ENCODE measurements around the gene SOAT1.

DNA sequence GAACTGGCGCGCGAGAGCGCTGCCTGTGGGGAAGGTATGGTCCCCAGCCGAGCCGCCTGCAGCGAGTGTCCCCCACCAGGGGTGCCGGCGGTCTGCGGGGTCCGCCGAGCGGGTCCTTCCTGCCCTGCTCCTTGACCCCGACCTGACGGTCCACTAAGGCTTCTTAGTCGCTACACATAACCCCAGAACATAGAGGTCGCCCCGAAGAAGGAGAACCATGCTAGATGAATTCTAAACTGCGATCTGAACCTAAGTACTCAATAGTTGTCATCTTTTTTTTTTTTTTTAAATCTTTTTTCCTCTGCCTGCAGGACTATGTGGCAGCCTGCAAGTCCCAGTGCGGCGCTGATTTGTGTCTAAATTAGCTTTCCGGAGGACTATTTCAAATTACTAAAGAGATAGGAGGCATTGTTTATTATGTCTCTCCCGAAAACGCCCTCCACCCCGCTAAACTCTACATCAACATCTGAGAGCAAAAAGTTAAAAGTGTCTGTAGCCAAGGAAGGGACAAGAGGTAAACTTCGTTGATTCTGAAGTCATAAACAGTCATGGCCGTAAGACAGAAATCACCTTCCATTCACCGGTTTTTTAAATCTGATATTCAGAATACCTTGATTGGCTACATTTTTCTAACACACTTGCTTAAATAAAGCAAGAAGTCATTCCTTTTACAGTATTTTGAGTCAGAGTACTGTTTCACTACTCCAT, 72.7 kb downstream of the SOAT1 start:
- TF ChIP-seq EZH2 (IDR thresholded peaks at IDR 0.05; ENCODE audit: insufficient read depth, low read length) = no peak
- TF ChIP-seq, protein P1, sequence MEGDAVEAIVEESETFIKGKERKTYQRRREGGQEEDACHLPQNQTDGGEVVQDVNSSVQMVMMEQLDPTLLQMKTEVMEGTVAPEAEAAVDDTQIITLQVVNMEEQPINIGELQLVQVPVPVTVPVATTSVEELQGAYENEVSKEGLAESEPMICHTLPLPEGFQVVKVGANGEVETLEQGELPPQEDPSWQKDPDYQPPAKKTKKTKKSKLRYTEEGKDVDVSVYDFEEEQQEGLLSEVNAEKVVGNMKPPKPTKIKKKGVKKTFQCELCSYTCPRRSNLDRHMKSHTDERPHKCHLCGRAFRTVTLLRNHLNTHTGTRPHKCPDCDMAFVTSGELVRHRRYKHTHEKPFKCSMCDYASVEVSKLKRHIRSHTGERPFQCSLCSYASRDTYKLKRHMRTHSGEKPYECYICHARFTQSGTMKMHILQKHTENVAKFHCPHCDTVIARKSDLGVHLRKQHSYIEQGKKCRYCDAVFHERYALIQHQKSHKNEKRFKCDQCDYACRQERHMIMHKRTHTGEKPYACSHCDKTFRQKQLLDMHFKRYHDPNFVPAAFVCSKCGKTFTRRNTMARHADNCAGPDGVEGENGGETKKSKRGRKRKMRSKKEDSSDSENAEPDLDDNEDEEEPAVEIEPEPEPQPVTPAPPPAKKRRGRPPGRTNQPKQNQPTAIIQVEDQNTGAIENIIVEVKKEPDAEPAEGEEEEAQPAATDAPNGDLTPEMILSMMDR (IDR thresholded peaks at IDR 0.05; ENCODE audit: insufficient read depth, low read depth, low read length) = no peak
